IgD-negative memory B cell (primary cell): ENCODE results near the gene ODF2. TPM values are rescaled to one million over a fixed set of nuclear protein-coding genes. Genes with fewer than 3 reads are reported as not detected.
A peak's percentile ranks its signal among the peaks of the same experiment; 100 is the strongest.
"Not testable (repeated sequence)": the region's sequence is repeated elsewhere in the genome, so short reads cannot be mapped to it uniquely, and the experiment has no call there.

ENCODE experiments used
- H3K27ac Mint-ChIP-seq, 3 donors: one replicate each; pipeline ENCODE4 v1.8.0; 2020 to 2022; ENCODE audit warnings: mild to moderate bottlenecking in 3 of 3, mixed read lengths in 3 of 3, moderate library complexity in 1 of 3
- H3K27me3 Mint-ChIP-seq: one replicate; pipeline ENCODE4 v1.8.0; 2021; ENCODE audit warnings: mixed read lengths
- H3K36me3 Mint-ChIP-seq: one replicate; pipeline ENCODE4 v1.8.0; 2020; ENCODE audit warnings: mild to moderate bottlenecking, mixed read lengths
- H3K4me1 Mint-ChIP-seq, 3 donors: one replicate each; pipeline ENCODE4 v1.8.0; 2020 to 2022; ENCODE audit warnings: mixed read lengths in 3 of 3, mild to moderate bottlenecking in 1 of 3
- H3K4me3 Mint-ChIP-seq, 4 donors: one replicate each; pipeline ENCODE4 v1.8.0; 2020 to 2022; ENCODE audit warnings: mild to moderate bottlenecking in 4 of 4, mixed read lengths in 4 of 4, moderate library complexity in 3 of 4
- H3K9me3 Mint-ChIP-seq, 3 donors: one replicate each; pipeline ENCODE4 v1.8.0; 2020 to 2021; ENCODE audit warnings: mixed read lengths in 3 of 3, mild to moderate bottlenecking in 1 of 3
- polyA plus RNA-seq: library from polyadenylated mRNA; unstranded; fragments of 300-500 nt; fragmentation: Illumina TruSeq; gene quantifications from one replicate; pipeline ENCODE4 v1.2.3, GENCODE V29; 2021

ODF2 gene
- polyA plus RNA-seq, 1 donor from 2014 or later = 25.2 TPM

- no peaks in the 10 kb centered on the region for H3K9me3 Mint-ChIP-seq
- H3K4me3 Mint-ChIP-seq = no peak overlapping the region
- H3K27ac Mint-ChIP-seq = no peak overlapping the region
- H3K36me3 Mint-ChIP-seq = peaks cover 5% of the 10 kb centered on the region
- no peaks in the 10 kb centered on the region for H3K4me1 Mint-ChIP-seq
- no peaks in the 10 kb centered on the region for H3K27me3 Mint-ChIP-seq
These were observed 29.6 kb downstream of the ODF2 start for GRCh38 chr9:128485414-128485855.

- H3K27ac Mint-ChIP-seq = no peak overlapping the region
These were observed 30.4 kb downstream of the ODF2 start for GRCh38 chr9:128486201-128486600.

GRCh38 chr9:128493424-128493823 is 37.6 kb downstream of the ODF2 start:
- Mint-ChIP-seq H3K4me3 (no peak overlapping the region), H3K36me3 (peaks cover 4% of the 10 kb centered on the region), H3K27ac (no peak overlapping the region)

More at GRCh38 chr9:128486201-128486600, 30.4 kb downstream of the ODF2 start:
- H3K4me1 Mint-ChIP-seq = no peaks in the 10 kb centered on the region
- no peaks in the 10 kb centered on the region for H3K9me3 Mint-ChIP-seq
- no peaks in the 10 kb centered on the region for H3K27me3 Mint-ChIP-seq
- H3K4me3 Mint-ChIP-seq = no peak overlapping the region
- peaks cover 7% of the 10 kb centered on the region for H3K36me3 Mint-ChIP-seq

GRCh38 chr9:128494108-128494745 is 38.4 kb downstream of the ODF2 start:
- H3K4me3 Mint-ChIP-seq = no peak overlapping the region
- H3K36me3 Mint-ChIP-seq = peaks cover 4% of the 10 kb centered on the region
- no peaks in the 10 kb centered on the region for H3K4me1 Mint-ChIP-seq
- peak overlapping the region in 1 of 3 donors; percentile 71 for H3K27ac Mint-ChIP-seq
- no peaks in the 10 kb centered on the region for H3K27me3 Mint-ChIP-seq
- H3K9me3 Mint-ChIP-seq = no peaks in the 10 kb centered on the region

More at GRCh38 chr9:128493424-128493823, 37.6 kb downstream of the ODF2 start:
- no peaks in the 10 kb centered on the region for H3K27me3 Mint-ChIP-seq
- no peaks in the 10 kb centered on the region for H3K9me3 Mint-ChIP-seq
- no peaks in the 10 kb centered on the region for H3K4me1 Mint-ChIP-seq

GRCh38 chr9:128494746-128495129 is 38.9 kb downstream of the ODF2 start:
- peak overlapping the region in 1 of 3 donors; percentile 71 for H3K27ac Mint-ChIP-seq
- H3K4me1 Mint-ChIP-seq = no peaks in the 10 kb centered on the region
- peaks cover 4% of the 10 kb centered on the region for H3K36me3 Mint-ChIP-seq
- no peaks in the 10 kb centered on the region for H3K27me3 Mint-ChIP-seq
- H3K9me3 Mint-ChIP-seq = no peaks in the 10 kb centered on the region
- no peak overlapping the region for H3K4me3 Mint-ChIP-seq

GRCh38 chr9:128495296-128495695 is 39.5 kb downstream of the ODF2 start:
- no peaks in the 10 kb centered on the region for H3K27me3 Mint-ChIP-seq
- H3K36me3 Mint-ChIP-seq = peaks cover 2% of the 10 kb centered on the region
- no peaks in the 10 kb centered on the region for H3K9me3 Mint-ChIP-seq
- H3K4me3 Mint-ChIP-seq = no peak overlapping the region
- peak overlapping the region in 1 of 3 donors; percentile 26 for H3K27ac Mint-ChIP-seq
- no peaks in the 10 kb centered on the region for H3K4me1 Mint-ChIP-seq

- peak overlapping the region in 1 of 3 donors; percentile 26 for H3K27ac Mint-ChIP-seq
- no peaks in the 10 kb centered on the region for H3K36me3 Mint-ChIP-seq
- no peak overlapping the region for H3K4me3 Mint-ChIP-seq
- H3K4me1 Mint-ChIP-seq = no peaks in the 10 kb centered on the region
- no peaks in the 10 kb centered on the region for H3K27me3 Mint-ChIP-seq
- no peaks in the 10 kb centered on the region for H3K9me3 Mint-ChIP-seq
These were observed 40.1 kb downstream of the ODF2 start for GRCh38 chr9:128495804-128496417.

GRCh38 chr9:128497824-128498610 is 42.2 kb downstream of the ODF2 start:
- Mint-ChIP-seq H3K36me3 (no peaks in the 10 kb centered on the region), H3K4me3 (no peak overlapping the region), H3K27ac (no peak overlapping the region)

GRCh38 chr9:128498911-128499310 is 43.1 kb downstream of the ODF2 start:
- peaks cover 0 to 6% (median 2%) of the 10 kb centered on the region in 3 donors for H3K4me1 Mint-ChIP-seq
- H3K27ac Mint-ChIP-seq = no peak overlapping the region
- H3K4me3 Mint-ChIP-seq = no peak overlapping the region
- H3K9me3 Mint-ChIP-seq = no peaks in the 10 kb centered on the region
- H3K27me3 Mint-ChIP-seq = no peaks in the 10 kb centered on the region
- H3K36me3 Mint-ChIP-seq = no peaks in the 10 kb centered on the region

More at GRCh38 chr9:128497824-128498610, 42.2 kb downstream of the ODF2 start:
- Mint-ChIP-seq H3K4me1 (no peaks in the 10 kb centered on the region), H3K9me3 (no peaks in the 10 kb centered on the region), H3K27me3 (no peaks in the 10 kb centered on the region)

- Mint-ChIP-seq H3K27ac (no peak overlapping the region), H3K4me3 (no peak overlapping the region), H3K9me3 (no peaks in the 10 kb centered on the region), H3K36me3 (no peaks in the 10 kb centered on the region), H3K4me1 (peaks cover 0 to 7% (median 3%) of the 10 kb centered on the region in 3 donors), H3K27me3 (no peaks in the 10 kb centered on the region)
These were observed 44.1 kb downstream of the ODF2 start for GRCh38 chr9:128499920-128500319.

- not testable (repeated sequence) for H3K9me3 Mint-ChIP-seq, H3K36me3 Mint-ChIP-seq, H3K27me3 Mint-ChIP-seq
- Mint-ChIP-seq H3K27ac (peak overlapping the region in 2 of 3 donors; percentile 90 to 93), H3K4me3 (peak overlapping the region in 3 of 4 donors; percentile 70 to 97 (median 83)), H3K4me1 (peaks cover 11 to 15% (median 13%) of the 10 kb centered on the region in 3 donors)
These were observed 47.6 kb downstream of the ODF2 start for GRCh38 chr9:128503415-128503825.

GRCh38 chr9:128503870-128504269 is 48.1 kb downstream of the ODF2 start:
- peak overlapping the region in 2 of 3 donors; percentile 90 to 93 for H3K27ac Mint-ChIP-seq
- H3K27me3 Mint-ChIP-seq = no peaks in the 10 kb centered on the region
- peaks cover 15 to 19% (median 16%) of the 10 kb centered on the region in 3 donors for H3K4me1 Mint-ChIP-seq

GRCh38 chr9:128504485-128505413 is 48.9 kb downstream of the ODF2 start, which contains the start of gene GLE1:
Gene GLE1 (plus strand): TSS chr9:128504719. CDS start chr9:128504806, 87 bp downstream.
- peaks cover 22 to 23% (median 22%) of the 10 kb centered on the region in 3 donors for H3K4me1 Mint-ChIP-seq
- H3K4me3 Mint-ChIP-seq = peak within 1 kb of the TSS; percentile 93 to 100 (median 97)
- H3K36me3 Mint-ChIP-seq = no peaks in the 10 kb centered on the region
- H3K9me3 Mint-ChIP-seq = no peaks in the 10 kb centered on the region
- H3K27ac Mint-ChIP-seq = peak within 1 kb of the TSS; percentile 90 to 98 (median 93)
- no peaks in the 10 kb centered on the region for H3K27me3 Mint-ChIP-seq

More at GRCh38 chr9:128503870-128504269, 48.1 kb downstream of the ODF2 start:
- no peaks in the 10 kb centered on the region for H3K36me3 Mint-ChIP-seq
- H3K4me3 Mint-ChIP-seq = peak overlapping the region; percentile 83 to 100 (median 97)
- no peaks in the 10 kb centered on the region for H3K9me3 Mint-ChIP-seq

GRCh38 chr9:128505414-128505765 is 49.6 kb downstream of the ODF2 start:
- Mint-ChIP-seq H3K9me3 (no peaks in the 10 kb centered on the region), H3K4me1 (peaks cover 22 to 23% (median 22%) of the 10 kb centered on the region in 3 donors)

More at GRCh38 chr9:128505414-128505765, 49.6 kb downstream of the ODF2 start:
- no peaks in the 10 kb centered on the region for H3K27me3 Mint-ChIP-seq
- peak overlapping the region in 2 of 3 donors; percentile 90 to 98 for H3K27ac Mint-ChIP-seq
- peak overlapping the region; percentile 93 to 100 (median 97) for H3K4me3 Mint-ChIP-seq
- H3K36me3 Mint-ChIP-seq = no peaks in the 10 kb centered on the region
